ENCODE measurements around the gene KRT82.

Gene KRT82

GRCh38 chr12:52436828-52437474 lies 30.8 kb upstream of the KRT82 start:
- no peak for DNase-seq
- in situ Hi-C loops (cut with MboI; ENCODE audit: low pct_unique_long_range_greater_than_20kb, low sequenced_read_pairs), result no loop called here

GRCh38 chr12:52436000-52436827 lies 30.1 kb upstream of the KRT82 start:
- in situ Hi-C loops (cut with MboI; ENCODE audit: low pct_unique_long_range_greater_than_20kb, low sequenced_read_pairs), result no loop called here
- DNase-seq, result no peak

- no peak for DNase-seq
- in situ Hi-C loops (cut with MboI; ENCODE audit: low pct_unique_long_range_greater_than_20kb, low sequenced_read_pairs), result no loop called here
These were observed 29.5 kb upstream of the KRT82 start for GRCh38 chr12:52435659-52435999.

DNA sequence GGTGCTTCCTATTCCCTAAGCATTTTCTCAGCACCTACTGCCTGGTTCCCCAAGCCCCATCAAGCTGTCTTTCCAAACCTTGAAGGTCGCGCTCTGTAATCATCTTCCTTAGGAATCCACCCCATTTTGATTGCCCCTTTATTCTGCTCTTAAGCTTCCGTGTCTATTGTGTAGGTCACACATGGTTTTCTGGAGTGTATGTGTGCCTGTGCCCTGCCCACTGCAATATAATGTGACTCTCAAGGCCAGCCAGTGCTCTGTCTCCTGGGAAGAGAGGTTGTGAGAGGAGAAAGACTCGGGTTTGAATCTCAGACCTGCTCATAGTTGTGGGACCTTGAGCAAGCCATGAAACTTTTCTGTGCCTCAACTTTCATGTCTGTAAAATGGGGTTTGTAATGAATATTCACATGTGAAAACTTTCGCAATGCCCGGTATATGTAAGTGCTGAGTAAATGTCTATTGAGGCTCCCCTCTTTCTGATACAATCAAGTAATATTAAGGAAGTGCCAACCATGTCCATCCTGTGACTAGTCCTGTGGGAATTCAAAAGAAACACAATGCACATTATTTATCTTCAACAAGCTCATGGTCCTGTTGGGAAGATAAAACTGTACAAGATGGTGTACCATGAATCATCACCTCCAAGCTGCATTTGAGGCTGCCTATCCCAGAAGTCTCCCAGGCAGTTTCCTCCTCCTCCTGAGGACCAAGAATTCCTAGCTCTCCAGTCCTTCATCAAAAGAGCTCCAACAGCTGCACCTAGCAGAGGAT lies 28.8 kb upstream of the KRT82 start:
- in situ Hi-C loops (cut with MboI; ENCODE audit: low pct_unique_long_range_greater_than_20kb, low sequenced_read_pairs), result no loop called here
- DNase-seq, result no peak

GRCh38 chr12:52434081-52434733 lies 28.1 kb upstream of the KRT82 start, which contains the start of gene KRT75:
Gene KRT75 (minus strand): TSS chr12:52434371. CDS start chr12:52434304, 67 bp downstream.
- no peak for DNase-seq
- in situ Hi-C loops (cut with MboI; ENCODE audit: low pct_unique_long_range_greater_than_20kb, low sequenced_read_pairs), result no loop called here

- in situ Hi-C loops (cut with MboI; ENCODE audit: low pct_unique_long_range_greater_than_20kb, low sequenced_read_pairs), result no loop called here
- DNase-seq, result no peak
These were observed 27.5 kb upstream of the KRT82 start for GRCh38 chr12:52433501-52434080.

- in situ Hi-C loops (cut with MboI; ENCODE audit: low pct_unique_long_range_greater_than_20kb, low sequenced_read_pairs), result no loop called here
- no peak for DNase-seq
These were observed 26.5 kb upstream of the KRT82 start for GRCh38 chr12:52432559-52433207.

GRCh38 chr12:52428121-52428520 lies 22.0 kb upstream of the KRT82 start:
- no peak for DNase-seq
- in situ Hi-C loops (cut with MboI; ENCODE audit: low pct_unique_long_range_greater_than_20kb, low sequenced_read_pairs), result no loop called here

- DNase-seq, result no peak
- in situ Hi-C loops (cut with MboI; ENCODE audit: low pct_unique_long_range_greater_than_20kb, low sequenced_read_pairs), result no loop called here
These were observed 20.9 kb upstream of the KRT82 start for GRCh38 chr12:52427083-52427482.

- no peak for DNase-seq
- in situ Hi-C loops (cut with MboI; ENCODE audit: low pct_unique_long_range_greater_than_20kb, low sequenced_read_pairs), result no loop called here
These were observed 19.9 kb upstream of the KRT82 start for GRCh38 chr12:52426034-52426433.

GRCh38 chr12:52425466-52425865 lies 19.3 kb upstream of the KRT82 start:
- DNase-seq, result no peak
- in situ Hi-C loops (cut with MboI; ENCODE audit: low pct_unique_long_range_greater_than_20kb, low sequenced_read_pairs), result no loop called here

DNA sequence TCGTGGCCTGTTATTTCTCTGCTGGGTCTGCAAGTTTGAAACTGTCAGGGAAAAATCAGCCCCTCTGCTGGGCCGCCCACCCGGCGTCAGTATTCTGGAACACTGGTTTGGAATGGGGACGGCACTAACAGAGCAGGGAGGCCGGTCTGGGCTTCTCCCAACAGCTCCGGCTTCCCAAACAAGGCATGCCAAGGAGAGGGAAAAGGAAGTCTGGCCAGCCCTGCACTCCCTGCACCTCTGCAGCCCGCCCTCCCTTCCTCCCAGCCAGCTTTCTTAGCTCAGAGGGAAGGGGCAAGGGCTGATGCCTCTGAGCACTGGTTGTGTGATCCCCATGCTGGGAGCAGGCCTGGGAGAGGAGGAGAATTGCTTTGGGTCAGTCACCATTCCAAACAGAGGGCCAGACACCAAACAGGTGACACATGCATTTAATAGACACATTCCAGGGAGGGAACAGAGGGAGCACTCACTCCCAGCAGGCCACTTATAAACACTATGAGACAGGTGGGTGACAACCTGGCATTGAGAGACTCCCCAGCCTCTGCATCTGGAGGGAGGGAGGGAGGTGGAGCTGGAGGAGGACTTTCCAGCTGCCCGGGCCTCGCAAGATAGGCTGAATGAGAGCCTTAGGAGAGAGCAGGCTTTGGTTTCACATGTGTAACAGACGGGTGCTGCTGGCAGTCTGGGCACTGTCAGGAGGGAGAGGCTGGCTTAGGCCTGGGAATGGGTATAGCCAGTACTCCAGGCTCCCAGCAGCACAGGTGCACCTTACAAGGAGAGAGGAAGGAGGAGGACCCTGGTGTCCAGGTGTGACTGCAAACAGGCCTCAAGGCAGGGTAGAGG lies 17.7 kb upstream of the KRT82 start:
- in situ Hi-C loops (cut with MboI; ENCODE audit: low pct_unique_long_range_greater_than_20kb, low sequenced_read_pairs), result no loop called here
- DNase-seq, result no peak

DNA sequence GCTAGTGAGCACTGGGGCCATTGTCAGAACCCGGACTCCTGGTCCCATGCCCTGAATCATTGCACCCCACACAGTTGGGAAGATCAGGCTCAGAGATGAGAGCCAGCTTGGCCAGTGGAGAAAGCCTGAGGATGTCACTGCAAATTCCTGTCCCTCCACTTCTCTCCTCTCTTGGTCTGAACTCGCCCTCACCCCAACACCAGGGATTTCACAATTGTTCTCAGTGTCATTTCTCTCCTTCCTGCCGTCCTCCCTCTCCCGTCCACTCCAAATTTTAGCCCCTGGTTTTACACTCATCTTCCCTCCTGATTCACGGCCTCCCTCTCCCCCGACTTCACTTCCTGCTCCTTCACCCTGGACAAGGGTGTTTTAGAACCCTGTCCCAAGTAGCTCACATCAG lies 16.9 kb upstream of the KRT82 start:
- in situ Hi-C loops (cut with MboI; ENCODE audit: low pct_unique_long_range_greater_than_20kb, low sequenced_read_pairs), result no loop called here
- DNase-seq, result no peak

DNA sequence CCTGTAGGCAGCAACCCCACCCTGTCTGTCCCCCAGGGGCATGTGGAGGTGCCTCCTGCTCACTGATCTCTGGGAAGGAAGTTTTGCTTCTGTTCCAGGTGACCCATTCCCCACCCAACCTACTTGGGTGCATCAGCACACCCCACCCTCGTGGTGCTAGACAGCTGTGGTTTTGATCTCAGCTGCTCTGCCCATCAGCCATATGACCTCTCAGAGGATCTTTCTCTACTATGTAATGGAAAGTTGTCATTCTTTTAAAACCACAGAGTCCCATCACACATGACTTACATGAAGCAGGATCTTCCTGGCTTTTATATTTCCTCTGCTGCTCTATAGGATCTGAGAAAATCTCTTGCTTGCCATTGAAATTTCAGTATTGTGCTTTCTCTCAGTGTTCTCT lies 13.5 kb upstream of the KRT82 start:
- in situ Hi-C loops (cut with MboI; ENCODE audit: low pct_unique_long_range_greater_than_20kb, low sequenced_read_pairs), result no loop called here
- no peak for DNase-seq

DNA sequence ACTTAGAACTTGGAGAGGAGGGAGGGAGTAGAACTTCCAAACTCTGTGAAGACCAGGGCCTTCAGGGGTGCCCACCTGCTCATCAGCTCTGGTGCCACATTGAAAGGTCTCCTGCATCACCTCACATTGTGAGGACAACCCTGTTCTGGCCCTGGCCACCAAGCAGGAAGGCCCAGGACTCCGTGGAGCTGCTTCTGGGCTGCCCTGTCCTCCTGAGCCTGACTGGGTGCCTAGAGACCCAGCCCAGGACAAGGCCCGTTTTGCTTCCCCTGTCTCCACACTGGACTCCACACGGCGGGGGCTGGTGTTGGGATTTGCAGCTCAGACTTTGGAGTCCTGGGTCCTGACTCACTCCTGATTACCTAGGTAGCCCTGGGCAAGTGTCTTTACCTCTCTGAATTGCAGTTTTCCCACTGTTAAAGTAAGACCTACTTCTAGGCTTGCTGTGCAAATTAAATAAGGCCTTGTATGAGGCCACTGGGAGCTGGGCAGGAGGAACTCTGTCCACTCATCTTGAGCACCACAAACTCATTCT lies 12.5 kb upstream of the KRT82 start:
- in situ Hi-C loops (cut with MboI; ENCODE audit: low pct_unique_long_range_greater_than_20kb, low sequenced_read_pairs), result no loop called here
- DNase-seq, result no peak

DNA sequence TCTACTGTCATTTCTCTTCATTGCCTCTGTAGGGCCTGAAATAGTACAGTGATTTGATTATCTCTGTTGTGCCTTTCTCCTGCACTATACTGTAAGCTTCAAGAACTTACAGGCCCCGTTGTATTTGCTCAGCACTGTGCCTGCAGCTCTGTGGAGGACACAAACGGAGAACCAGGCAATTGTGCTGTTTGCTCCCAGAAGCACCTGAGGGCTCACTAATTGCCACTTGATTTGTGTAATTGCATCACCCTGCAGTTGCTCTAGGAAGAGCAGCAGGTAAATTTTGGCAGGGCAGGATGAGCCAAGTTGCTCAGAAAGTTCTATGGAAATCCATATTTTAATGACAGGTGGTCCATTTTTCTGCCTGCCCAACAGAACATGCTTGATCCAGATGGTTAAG lies 11.6 kb upstream of the KRT82 start:
- in situ Hi-C loops (cut with MboI; ENCODE audit: low pct_unique_long_range_greater_than_20kb, low sequenced_read_pairs), result no loop called here
- DNase-seq, result no peak

GRCh38 chr12:52416795-52417194 lies 10.7 kb upstream of the KRT82 start:
- no peak for DNase-seq
- in situ Hi-C loops (cut with MboI; ENCODE audit: low pct_unique_long_range_greater_than_20kb, low sequenced_read_pairs), result no loop called here

Data from KBM-7 (cell line).